GM12872 (cell line): ENCODE data around the gene LUC7L3.
A peak's percentile ranks its signal among the peaks of the same experiment; 100 is the strongest.

ENCODE experiments used
- TF ChIP-seq, protein P1 (sequence below): IDR thresholded peaks from 3 replicates; pipeline ENCODE4 v1.5.1; 2011; ENCODE audit warnings: low read depth, mild to moderate bottlenecking, low read length, moderate library complexity; ENCODE audit not compliant: insufficient read depth

Gene LUC7L3

DNA sequence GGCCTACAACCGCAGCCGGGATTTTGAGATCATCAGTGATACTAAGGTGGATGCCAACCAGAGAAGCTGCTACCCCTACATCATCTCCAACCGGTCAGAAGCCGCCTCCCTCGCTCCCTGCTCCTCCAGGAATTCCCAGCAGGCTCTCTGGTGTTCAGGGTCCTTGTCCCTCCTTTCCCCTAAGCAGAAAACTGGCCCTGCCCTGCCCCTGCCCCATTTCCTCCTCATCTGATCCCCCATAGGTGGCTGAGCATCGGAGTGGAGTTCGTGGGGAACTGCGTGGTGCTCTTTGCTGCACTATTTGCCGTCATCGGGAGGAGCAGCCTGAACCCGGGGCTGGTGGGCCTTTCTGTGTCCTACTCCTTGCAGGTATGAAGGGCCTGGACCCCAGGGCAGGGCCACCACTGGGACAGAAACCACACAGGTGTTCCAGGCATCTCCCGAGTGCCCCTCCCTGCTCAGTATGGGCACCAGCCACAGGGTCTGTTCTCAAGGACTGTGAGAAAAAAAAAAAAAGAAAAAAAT, 41.5 kb upstream of the LUC7L3 start:
- TF ChIP-seq, protein P1, sequence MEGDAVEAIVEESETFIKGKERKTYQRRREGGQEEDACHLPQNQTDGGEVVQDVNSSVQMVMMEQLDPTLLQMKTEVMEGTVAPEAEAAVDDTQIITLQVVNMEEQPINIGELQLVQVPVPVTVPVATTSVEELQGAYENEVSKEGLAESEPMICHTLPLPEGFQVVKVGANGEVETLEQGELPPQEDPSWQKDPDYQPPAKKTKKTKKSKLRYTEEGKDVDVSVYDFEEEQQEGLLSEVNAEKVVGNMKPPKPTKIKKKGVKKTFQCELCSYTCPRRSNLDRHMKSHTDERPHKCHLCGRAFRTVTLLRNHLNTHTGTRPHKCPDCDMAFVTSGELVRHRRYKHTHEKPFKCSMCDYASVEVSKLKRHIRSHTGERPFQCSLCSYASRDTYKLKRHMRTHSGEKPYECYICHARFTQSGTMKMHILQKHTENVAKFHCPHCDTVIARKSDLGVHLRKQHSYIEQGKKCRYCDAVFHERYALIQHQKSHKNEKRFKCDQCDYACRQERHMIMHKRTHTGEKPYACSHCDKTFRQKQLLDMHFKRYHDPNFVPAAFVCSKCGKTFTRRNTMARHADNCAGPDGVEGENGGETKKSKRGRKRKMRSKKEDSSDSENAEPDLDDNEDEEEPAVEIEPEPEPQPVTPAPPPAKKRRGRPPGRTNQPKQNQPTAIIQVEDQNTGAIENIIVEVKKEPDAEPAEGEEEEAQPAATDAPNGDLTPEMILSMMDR, result no peak

DNA sequence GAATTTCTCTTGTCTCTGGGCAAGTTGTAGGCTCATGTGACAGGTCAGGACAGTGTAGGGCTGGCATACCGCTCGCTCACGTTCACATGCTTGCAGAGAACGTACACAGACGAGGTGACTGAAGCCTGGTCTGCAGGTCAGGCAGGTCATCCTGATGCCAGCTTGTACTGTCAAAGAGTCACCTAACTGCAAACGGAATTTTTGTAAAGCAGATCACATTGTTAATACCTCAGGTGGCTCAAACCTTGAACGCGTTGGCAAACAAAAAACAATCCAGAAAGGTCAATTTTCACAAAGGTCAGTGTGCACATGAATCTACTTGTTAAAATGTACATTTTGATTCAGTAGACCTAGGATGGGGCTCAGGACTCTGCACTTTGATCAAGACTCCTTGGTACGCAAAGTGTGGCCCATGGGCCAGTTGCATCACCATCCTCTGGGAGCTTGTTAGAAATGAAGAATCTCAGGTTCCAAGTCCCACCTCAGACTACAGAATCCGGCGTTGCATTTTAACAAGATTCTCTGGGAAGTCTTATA, 40.3 kb upstream of the LUC7L3 start:
- TF ChIP-seq, protein P1, result no peak

DNA sequence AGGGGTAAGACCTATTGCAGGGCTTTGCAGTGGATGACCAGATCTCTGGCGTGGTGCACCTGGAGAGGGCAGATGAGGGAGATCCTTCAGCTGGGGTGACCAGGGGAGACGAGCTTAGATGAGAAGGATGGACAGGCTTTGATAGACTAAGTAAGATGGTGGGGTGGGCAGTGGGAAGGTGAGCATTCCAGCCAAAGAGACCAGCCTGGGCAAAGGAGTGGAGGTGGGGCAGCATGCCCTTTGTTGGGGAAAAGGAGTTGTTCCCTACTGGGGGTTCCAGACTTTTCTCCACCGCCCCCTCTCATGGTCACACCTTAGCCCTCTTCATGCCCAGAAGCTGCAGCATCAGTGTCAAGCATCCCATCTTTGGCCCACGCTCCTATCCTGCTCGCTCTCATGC, 39.3 kb upstream of the LUC7L3 start:
- TF ChIP-seq, protein P1, result no peak

DNA sequence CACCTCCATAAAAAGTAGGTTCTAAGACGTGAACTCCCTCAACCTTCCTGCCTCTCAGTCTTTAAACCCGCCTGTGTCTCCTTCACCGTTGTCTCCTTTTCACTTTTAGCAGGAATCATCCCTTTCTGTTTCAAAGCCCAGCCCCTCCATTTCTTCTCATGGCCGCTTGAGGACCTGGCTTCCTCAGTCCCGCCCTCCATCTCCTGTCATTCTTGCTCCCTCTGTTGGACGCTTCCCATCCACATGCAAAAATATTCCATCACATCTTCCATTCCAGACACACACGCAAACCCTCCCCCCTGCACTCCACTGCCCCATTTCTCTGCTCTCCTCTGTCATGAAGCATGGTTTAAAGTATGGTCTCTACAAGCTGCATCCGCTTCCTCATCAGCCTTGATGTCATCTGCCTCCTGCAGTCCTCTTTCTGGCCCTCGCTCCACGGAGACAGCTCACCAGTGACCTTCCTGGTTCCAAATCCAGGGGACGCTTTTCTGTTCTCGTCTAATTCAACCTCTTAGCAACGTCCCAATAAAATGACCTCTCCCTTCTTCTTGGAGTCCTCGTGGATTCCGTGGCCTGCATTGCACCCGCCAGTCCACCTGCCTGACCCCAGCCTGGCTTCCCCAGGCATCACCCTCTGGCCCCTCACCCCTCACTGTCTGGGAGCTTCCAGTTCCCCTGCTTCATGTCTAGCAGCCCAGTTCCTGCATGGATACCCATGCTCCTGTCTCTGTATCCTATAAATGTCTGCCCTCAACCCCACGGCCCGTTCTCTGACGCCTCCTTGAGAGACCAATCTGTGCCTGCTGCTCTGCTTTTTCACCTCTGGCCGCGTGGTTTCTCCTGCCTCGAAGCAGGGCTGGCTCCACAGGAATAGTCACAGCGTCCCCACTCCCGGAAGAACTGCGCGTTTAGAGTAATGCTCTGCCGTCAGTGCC, 37.9 kb upstream of the LUC7L3 start:
- TF ChIP-seq, protein P1, result 0 out of 3 replicates have a peak, but pooled peaks have one; percentile 15

DNA sequence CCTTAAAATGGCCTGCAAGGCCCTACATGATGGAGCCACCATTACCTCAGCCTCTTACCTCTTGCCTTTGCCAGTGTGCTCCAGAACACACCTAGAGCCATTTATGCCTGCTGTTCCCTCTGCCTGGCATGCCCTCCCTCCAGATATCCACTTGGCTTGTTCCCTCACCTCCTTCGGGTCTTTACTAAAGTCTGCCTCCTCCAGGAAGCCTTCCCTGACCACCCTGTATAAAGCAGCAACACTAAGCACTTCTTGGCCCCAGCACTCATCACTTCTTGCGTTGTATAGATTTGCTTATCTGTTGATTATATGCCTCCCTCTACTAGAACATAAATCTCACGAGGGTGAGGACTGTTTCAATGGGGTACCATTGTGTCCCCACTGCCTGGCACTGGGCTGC, 37.0 kb upstream of the LUC7L3 start:
- TF ChIP-seq, protein P1, result no peak

DNA sequence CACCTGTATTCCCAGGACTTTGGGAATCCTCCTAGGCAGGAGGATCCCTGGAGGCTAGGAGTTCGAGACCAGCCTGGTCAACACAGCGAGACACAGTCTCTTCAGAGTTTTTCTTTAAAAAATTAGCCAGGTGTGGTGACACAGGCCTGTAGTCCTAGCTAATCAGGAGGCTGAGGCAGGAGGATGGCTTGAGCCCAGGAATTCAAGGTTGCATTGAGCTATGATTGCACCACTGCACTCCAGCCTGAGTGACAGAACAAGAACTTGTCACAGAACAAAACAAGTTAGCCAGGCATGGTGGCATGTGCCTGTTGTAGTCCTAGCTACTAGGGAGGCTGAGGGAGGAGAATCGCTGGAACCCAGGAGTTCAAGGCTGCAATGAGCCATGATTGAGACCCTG, 36.5 kb upstream of the LUC7L3 start:
- TF ChIP-seq, protein P1, result no peak

DNA sequence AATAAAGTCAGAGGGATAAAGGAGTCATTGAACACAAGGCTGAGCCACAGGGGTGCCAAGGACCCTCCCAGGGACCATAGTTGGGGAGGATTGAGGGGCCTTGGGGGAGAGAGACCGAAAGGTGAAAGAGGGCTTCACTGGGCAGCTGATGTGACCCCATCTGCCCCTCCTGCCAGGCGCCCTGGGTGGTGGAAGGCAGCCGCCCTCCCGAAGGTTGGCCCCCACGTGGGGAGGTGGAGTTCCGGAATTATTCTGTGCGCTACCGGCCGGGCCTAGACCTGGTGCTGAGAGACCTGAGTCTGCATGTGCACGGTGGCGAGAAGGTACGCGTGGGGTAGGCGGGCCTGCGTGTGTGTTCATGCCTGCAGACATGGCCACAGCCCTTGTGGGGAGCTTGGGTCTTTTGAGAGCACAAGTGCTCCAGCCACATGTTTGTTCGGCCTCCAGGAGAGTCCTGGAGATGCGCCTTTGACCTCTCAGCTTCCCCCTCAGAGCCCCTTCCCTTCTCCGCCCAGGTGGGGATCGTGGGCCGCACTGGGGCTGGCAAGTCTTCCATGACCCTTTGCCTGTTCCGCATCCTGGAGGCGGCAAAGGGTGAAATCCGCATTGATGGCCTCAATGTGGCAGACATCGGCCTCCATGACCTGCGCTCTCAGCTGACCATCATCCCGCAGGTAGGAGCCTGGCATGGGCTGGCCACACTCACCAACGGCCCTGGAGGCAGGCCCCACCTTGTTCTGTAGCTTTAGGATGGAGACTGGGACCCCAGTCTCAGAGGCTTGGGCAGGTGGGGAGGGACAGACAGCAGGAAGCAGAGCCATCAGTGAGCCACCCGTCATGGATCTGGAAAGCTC, 35.7 kb upstream of the LUC7L3 start:
- TF ChIP-seq, protein P1, result no peak
